CD4-positive, alpha-beta T cell (primary cell): ENCODE results near the gene RET. TPM values are rescaled to one million over a fixed set of nuclear protein-coding genes. Genes with fewer than 3 reads are reported as not detected.

Experiments used
- ATAC-seq: fragments of 200-7000 bp; cut with Tn5 transposase; one replicate; pipeline ENCODE4 v1.10.0; 2022; ENCODE audit warnings: mild to moderate bottlenecking; ENCODE audit not compliant: poor library complexity
- CTCF ChIA-PET: fragments of 350-600 bp; sonication (Branson Sonifier 250); formaldehyde crosslinking; loops from one replicate; lab custom pipeline; 2021; ENCODE audit warnings: antibody characterized with exemption, inconsistent platforms; lab: Charles Lee
- POLR2A ChIA-PET: fragments of 350-600 bp; sonication (Branson Sonifier 250); formaldehyde crosslinking; loops from one replicate; lab custom pipeline; 2021; ENCODE audit warnings: antibody characterized with exemption, inconsistent platforms; lab: Charles Lee
- DNase-seq, 14 experiments: peaks; one replicate each; pipeline ENCODE4 v3.0.0-alpha.2; 2013 to 2020; ENCODE audit warnings: mixed read lengths in 2 of 14
- H3K27ac ChIP-seq, 2 donors: one replicate each; pipeline versions ENCODE4 v1.5.1 to v1.7.0; 2013; ENCODE audit warnings: low read length in 2 of 2, low read depth in 1 of 2, mild to moderate bottlenecking in 1 of 2
- H3K27me3 ChIP-seq, 2 experiments: 1 replicate in 1 of 2; 2 replicates in 1 of 2; pipeline versions ENCODE4 v1.6.1 to v1.7.0; 2013; ENCODE audit warnings: low read length in 2 of 2, control low read depth in 1 of 2, mild to moderate bottlenecking in 1 of 2, moderate library complexity in 1 of 2; ENCODE audit not compliant: insufficient read depth in 2 of 2, control insufficient read depth in 1 of 2
- H3K36me3 ChIP-seq: one replicate; pipeline ENCODE4 v1.6.1; 2013; ENCODE audit warnings: low read length, control low read depth; ENCODE audit not compliant: insufficient read depth
- H3K4me1 ChIP-seq: one replicate; pipeline ENCODE4 v1.6.1; 2013; ENCODE audit warnings: low read length, control low read depth; ENCODE audit not compliant: insufficient read depth
- H3K4me3 ChIP-seq: one replicate; pipeline ENCODE4 v1.5.1; 2013; ENCODE audit warnings: mild to moderate bottlenecking, low read length, moderate library complexity
- H3K9me3 ChIP-seq, 2 experiments: 1 replicate in 1 of 2; 2 replicates in 1 of 2; pipeline versions ENCODE4 v1.6.1 to v1.7.0; 2013; ENCODE audit warnings: low read length in 2 of 2, mild to moderate bottlenecking in 2 of 2, control low read depth in 1 of 2, moderate library complexity in 1 of 2; ENCODE audit not compliant: control insufficient read depth in 1 of 2, insufficient read depth in 1 of 2
- H3K27ac Mint-ChIP-seq: one replicate; pipeline ENCODE4 v1.8.0; 2020; ENCODE audit warnings: mixed read lengths
- H3K27me3 Mint-ChIP-seq: one replicate; pipeline ENCODE4 v1.8.0; 2021; ENCODE audit warnings: mixed read lengths
- H3K36me3 Mint-ChIP-seq: one replicate; pipeline ENCODE4 v1.8.0; 2021; ENCODE audit warnings: low read depth, mixed read lengths
- H3K4me1 Mint-ChIP-seq: one replicate; pipeline ENCODE4 v1.8.0; 2021; ENCODE audit warnings: low read depth, mixed read lengths
- H3K4me3 Mint-ChIP-seq: one replicate; pipeline ENCODE4 v1.8.0; 2020; ENCODE audit warnings: mild to moderate bottlenecking, mixed read lengths
- H3K9me3 Mint-ChIP-seq: one replicate; pipeline ENCODE4 v1.8.0; 2020; ENCODE audit warnings: mixed read lengths
- CTCF ChIP-seq: fragments of 200-600 bp; IDR thresholded peaks from one replicate; pipeline ENCODE4 v1.8.0; 2022; ENCODE audit warnings: antibody characterized with exemption, mild to moderate bottlenecking
- intact Hi-C, 2 experiments: fragments of 100-400 bp; cut with DNase I in 1 of 2; cut with micrococcal nuclease in 1 of 2; formaldehyde crosslinking; loops; one replicate each; pipeline versions ENCODE4 v1.15.1 to v1.9.0; 2023 to 2025; cut with DNase I, micrococcal nuclease
- total RNA-seq, 174 experiments: library from RNA in 2 of 174; stranded (reverse) in 2 of 174; gene quantifications; one replicate each; pipeline ENCODE4 v1.2.3 and lab custom pipeline; 2021 to 2026

RET gene
- total RNA-seq, 2 experiments from 2014 or later = not detected

- ChIA-PET POLR2A (no interaction called here), CTCF (no interaction called here)
- Histone ChIP-seq H3K27ac (no peak overlapping the region), H3K9me3 (no peaks in the 10 kb centered on the region), H3K4me3 (no peak overlapping the region), H3K27me3 (peaks cover 9 to 18% of the 10 kb centered on the region in 2 experiments), H3K4me1 (peaks cover 6% of the 10 kb centered on the region), H3K36me3 (no peaks in the 10 kb centered on the region)
- intact Hi-C loops = no loop called here
- DNase-seq (no peak), ATAC-seq (no peak)
- no peak overlapping the region for H3K27ac Mint-ChIP-seq
- H3K36me3 Mint-ChIP-seq = no peaks in the 10 kb centered on the region
- no peak overlapping the region for H3K4me3 Mint-ChIP-seq
- no peaks in the 10 kb centered on the region for H3K4me1 Mint-ChIP-seq
- peaks cover 23% of the 10 kb centered on the region for H3K27me3 Mint-ChIP-seq
- no peak for TF ChIP-seq CTCF
- no peaks in the 10 kb centered on the region for H3K9me3 Mint-ChIP-seq
Observed at GRCh38 chr10:43071865-43072650, 4.8 kb upstream of the RET start.

GRCh38 chr10:43073191-43073590 lies 3.7 kb upstream of the RET start:
- CTCF ChIA-PET = no interaction called here
- no peak overlapping the region for H3K4me3 Mint-ChIP-seq

GRCh38 chr10:43073721-43074120 lies 3.1 kb upstream of the RET start:
- Histone ChIP-seq H3K4me3 (no peak overlapping the region), H3K4me1 (peaks cover 10% of the 10 kb centered on the region), H3K36me3 (no peaks in the 10 kb centered on the region), H3K9me3 (no peaks in the 10 kb centered on the region), H3K27me3 (peaks cover 14 to 26% of the 10 kb centered on the region in 2 experiments), H3K27ac (no peak overlapping the region)
- no peaks in the 10 kb centered on the region for H3K9me3 Mint-ChIP-seq
- no peak for TF ChIP-seq CTCF
- CTCF ChIA-PET = no interaction called here
- no peak overlapping the region for H3K27ac Mint-ChIP-seq
- no peaks in the 10 kb centered on the region for H3K36me3 Mint-ChIP-seq
- POLR2A ChIA-PET = no interaction called here
- no peak overlapping the region for H3K4me3 Mint-ChIP-seq
- no peaks in the 10 kb centered on the region for H3K4me1 Mint-ChIP-seq
- intact Hi-C loops = no loop called here
- DNase-seq (no peak), ATAC-seq (no peak)
- peaks cover 36% of the 10 kb centered on the region for H3K27me3 Mint-ChIP-seq

More at GRCh38 chr10:43073191-43073590, 3.7 kb upstream of the RET start:
- Mint-ChIP-seq H3K9me3 (no peaks in the 10 kb centered on the region), H3K4me1 (no peaks in the 10 kb centered on the region), H3K27me3 (peaks cover 30% of the 10 kb centered on the region), H3K27ac (no peak overlapping the region), H3K36me3 (no peaks in the 10 kb centered on the region)
- ATAC-seq (no peak), DNase-seq (no peak)
- Histone ChIP-seq H3K36me3 (no peaks in the 10 kb centered on the region), H3K4me1 (peaks cover 10% of the 10 kb centered on the region), H3K27me3 (peaks cover 9 to 20% of the 10 kb centered on the region in 2 experiments), H3K4me3 (no peak overlapping the region), H3K27ac (no peak overlapping the region), H3K9me3 (no peaks in the 10 kb centered on the region)
- POLR2A ChIA-PET = no interaction called here
- no peak for TF ChIP-seq CTCF
- intact Hi-C loops = no loop called here
